ENCODE results near the gene RPP30.

GRCh38 chr10:90906596-90906995 is 34.8 kb downstream of the RPP30 start:
- TF ChIP-seq, protein P1, sequence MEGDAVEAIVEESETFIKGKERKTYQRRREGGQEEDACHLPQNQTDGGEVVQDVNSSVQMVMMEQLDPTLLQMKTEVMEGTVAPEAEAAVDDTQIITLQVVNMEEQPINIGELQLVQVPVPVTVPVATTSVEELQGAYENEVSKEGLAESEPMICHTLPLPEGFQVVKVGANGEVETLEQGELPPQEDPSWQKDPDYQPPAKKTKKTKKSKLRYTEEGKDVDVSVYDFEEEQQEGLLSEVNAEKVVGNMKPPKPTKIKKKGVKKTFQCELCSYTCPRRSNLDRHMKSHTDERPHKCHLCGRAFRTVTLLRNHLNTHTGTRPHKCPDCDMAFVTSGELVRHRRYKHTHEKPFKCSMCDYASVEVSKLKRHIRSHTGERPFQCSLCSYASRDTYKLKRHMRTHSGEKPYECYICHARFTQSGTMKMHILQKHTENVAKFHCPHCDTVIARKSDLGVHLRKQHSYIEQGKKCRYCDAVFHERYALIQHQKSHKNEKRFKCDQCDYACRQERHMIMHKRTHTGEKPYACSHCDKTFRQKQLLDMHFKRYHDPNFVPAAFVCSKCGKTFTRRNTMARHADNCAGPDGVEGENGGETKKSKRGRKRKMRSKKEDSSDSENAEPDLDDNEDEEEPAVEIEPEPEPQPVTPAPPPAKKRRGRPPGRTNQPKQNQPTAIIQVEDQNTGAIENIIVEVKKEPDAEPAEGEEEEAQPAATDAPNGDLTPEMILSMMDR (IDR thresholded peaks at IDR 0.05; ENCODE audit: low read length): no peak
- no peak for TF ChIP-seq EZH2 (IDR thresholded peaks at IDR 0.05; ENCODE audit: borderline replicate concordance, low read length)
